SK-N-MC (cell line): ENCODE data around the gene ZIC1.

Experiments used
- EZH2 ChIP-seq: fragments of 200-600 bp; sonication (generic); IDR thresholded peaks from one replicate; pipeline ENCODE4 v1.6.1; 2017; ENCODE audit warnings: antibody characterized with exemption
- FOXP2 ChIP-seq: optimal IDR thresholded peaks from 2 replicates; pipeline ENCODE3; 2011; ENCODE audit warnings: mild to moderate bottlenecking, moderate library complexity; ENCODE audit not compliant: insufficient read depth; ENCODE audit errors: extremely low read length, control extremely low read depth
- POLR2AphosphoS5 ChIP-seq: IDR thresholded peaks from 2 replicates; pipeline ENCODE4 v1.6.1; 2012; ENCODE audit warnings: mild to moderate bottlenecking, low read depth, low read length, borderline replicate concordance

DNA sequence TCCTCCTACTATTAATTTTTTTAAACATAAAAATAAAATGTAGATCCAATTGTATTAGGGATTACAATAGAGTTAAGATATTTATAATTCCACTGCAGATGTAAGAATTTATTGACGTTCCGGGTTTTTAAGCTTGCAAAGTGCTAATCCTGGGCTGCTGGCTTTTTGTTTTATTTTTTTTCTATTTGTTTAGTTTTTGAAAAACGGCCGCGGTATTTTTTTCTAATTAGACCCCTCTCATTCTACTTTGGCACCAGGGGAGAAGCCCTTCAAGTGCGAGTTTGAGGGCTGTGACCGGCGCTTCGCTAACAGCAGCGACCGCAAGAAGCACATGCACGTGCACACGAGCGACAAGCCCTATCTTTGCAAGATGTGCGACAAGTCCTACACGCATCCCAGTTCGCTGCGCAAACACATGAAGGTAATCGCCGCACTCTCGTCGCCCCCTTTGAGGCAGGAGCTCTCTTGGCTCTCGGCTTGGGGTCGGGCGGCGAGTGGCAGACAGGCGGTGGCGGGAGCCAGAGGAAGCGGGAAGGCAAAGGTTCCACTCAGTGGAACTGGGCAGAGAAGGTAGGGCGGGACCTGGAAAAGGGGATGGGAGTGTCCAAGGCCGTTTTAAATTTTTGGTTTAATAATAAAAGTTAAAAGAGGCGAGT, 3.2 kb downstream of the ZIC1 start:
- TF ChIP-seq POLR2AphosphoS5 (no peak), EZH2 (no peak), FOXP2 (no peak)
